OCI-LY7 (cell line): ENCODE data around the gene UPF3B.

Experiments
- CTCF ChIP-seq: fragments of 200-600 bp; sonication (generic); conservative IDR thresholded peaks from 2 replicates; pipeline ENCODE4 v1.5.1; 2014; ENCODE audit warnings: mild to moderate bottlenecking, antibody characterized with exemption, low read length, moderate library complexity, mixed read lengths
- EZH2phosphoT487 ChIP-seq: fragments of 200-600 bp; sonication (generic); IDR thresholded peaks from 2 replicates; pipeline ENCODE4 v1.6.1; 2018; ENCODE audit warnings: low read depth, borderline replicate concordance, mild to moderate bottlenecking, mixed run types, antibody characterized with exemption, low read length, moderate library complexity, mixed read lengths

- TF ChIP-seq CTCF = peak; percentile 50; the same call in 1 of the 2 replicates
- TF ChIP-seq EZH2phosphoT487 = no peak
These were observed 61.8 kb downstream of the UPF3B start for GRCh38 chrX:119790977-119791436.
